ENCODE results near the gene NAIP. TPM values are rescaled to one million over a fixed set of nuclear protein-coding genes. Genes with fewer than 3 reads are reported as not detected.
"Not testable (repeated sequence)": the region's sequence is repeated elsewhere in the genome, so short reads cannot be mapped to it uniquely, and the experiment has no call there.

The NAIP gene
- total RNA-seq (2014; rRNA removed; shearing (Covaris generic); ENCODE audit: low replicate concordance) = 2.1 and 3.3 TPM in 2 replicates

GRCh38 chr5:71025289-71025953 is at the start of gene NAIP:
NAIP (minus strand) TSS chr5:71025339; CDS start chr5:71012915, 12,424 bp downstream.
- DNase-seq, H3K27me3 ChIP-seq, H3K4me3 ChIP-seq, H3K9me3 ChIP-seq, H3K36me3 ChIP-seq: not testable (repeated sequence)

GRCh38 chr5:71067262-71067928 is 42.3 kb upstream of the NAIP start, which contains the start of gene GTF2H2:
GTF2H2 (minus strand) TSS chr5:71067676; CDS start chr5:71062763, 4,913 bp downstream.
- not testable (repeated sequence) for H3K27me3 ChIP-seq, DNase-seq, H3K9me3 ChIP-seq, H3K4me3 ChIP-seq, H3K36me3 ChIP-seq

DNA sequence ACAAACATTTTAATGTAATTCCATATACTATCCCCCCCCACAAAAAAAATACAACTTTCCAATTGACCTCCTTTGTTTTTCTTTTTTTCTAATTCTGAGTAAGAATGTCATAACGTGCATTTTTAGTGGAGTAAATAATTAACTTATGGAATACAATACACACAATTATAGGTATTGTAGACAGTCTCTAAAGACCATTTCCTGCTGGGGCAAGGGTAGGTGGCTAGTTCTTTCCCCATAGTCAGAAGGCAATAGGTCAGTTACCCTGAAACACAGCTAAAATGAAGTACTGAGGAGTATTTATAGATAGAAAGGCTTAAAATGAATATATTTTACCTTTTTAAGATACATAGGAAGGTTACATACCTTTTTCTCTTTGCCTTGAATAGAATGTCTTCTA is 36.2 kb upstream of the NAIP start:
- H3K4me3 ChIP-seq, H3K9me3 ChIP-seq, H3K36me3 ChIP-seq, H3K27me3 ChIP-seq, DNase-seq: not testable (repeated sequence)

DNA sequence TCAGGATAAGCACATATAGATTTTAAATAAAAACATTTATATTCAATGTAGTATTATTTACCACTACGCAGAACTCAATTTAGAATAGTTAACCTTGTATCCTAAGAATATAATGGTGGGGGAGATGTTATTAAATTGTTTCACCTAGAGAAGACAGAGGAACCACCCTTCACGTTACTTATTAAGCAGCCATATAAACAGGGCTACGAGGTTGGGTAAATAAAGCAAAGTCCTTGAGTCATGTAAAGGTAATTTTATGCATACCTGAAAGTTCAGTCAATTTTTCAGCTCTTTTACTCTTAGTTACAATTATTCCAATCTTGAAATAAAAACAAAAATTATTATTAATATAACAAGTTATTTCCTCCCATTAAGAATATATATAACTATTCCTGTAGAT is 34.3 kb upstream of the NAIP start:
- not testable (repeated sequence) for H3K9me3 ChIP-seq

DNA sequence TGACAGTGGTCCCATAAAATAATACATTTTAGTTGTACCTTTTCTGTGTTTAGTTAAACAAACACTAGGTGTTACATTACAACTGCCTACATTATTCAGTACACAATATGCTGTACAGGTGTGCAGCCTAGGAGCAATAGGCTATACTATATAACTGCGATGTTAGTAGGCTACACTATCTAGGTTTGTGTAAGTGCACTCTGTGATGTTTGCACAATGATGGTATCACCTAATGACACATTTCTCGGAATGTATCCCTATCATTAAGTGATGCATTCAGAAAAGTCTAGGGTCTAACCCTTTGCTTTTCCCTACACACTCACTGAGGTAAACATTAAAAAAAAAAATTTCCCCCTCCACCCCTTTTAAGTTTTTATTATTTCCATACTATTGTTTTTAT is 19.7 kb upstream of the NAIP start:
- DNase-seq, H3K36me3 ChIP-seq, H3K4me3 ChIP-seq, H3K9me3 ChIP-seq, H3K27me3 ChIP-seq: not testable (repeated sequence)

More for the DNA sequence above, 34.3 kb upstream of the NAIP start:
- not testable (repeated sequence) for H3K4me3 ChIP-seq, H3K36me3 ChIP-seq, H3K27me3 ChIP-seq, DNase-seq

GRCh38 chr5:71044128-71044527 is 19.0 kb upstream of the NAIP start:
- not testable (repeated sequence) for H3K36me3 ChIP-seq, H3K9me3 ChIP-seq, H3K4me3 ChIP-seq, H3K27me3 ChIP-seq, DNase-seq

GRCh38 chr5:71031046-71031776 is 6.1 kb upstream of the NAIP start:
- H3K4me3 ChIP-seq, H3K27me3 ChIP-seq, H3K9me3 ChIP-seq, H3K36me3 ChIP-seq, DNase-seq: not testable (repeated sequence)

- not testable (repeated sequence) for DNase-seq, H3K27me3 ChIP-seq, H3K9me3 ChIP-seq, H3K4me3 ChIP-seq, H3K36me3 ChIP-seq
Observed at GRCh38 chr5:71020643-71021042, 4.5 kb downstream of the NAIP start.

DNA sequence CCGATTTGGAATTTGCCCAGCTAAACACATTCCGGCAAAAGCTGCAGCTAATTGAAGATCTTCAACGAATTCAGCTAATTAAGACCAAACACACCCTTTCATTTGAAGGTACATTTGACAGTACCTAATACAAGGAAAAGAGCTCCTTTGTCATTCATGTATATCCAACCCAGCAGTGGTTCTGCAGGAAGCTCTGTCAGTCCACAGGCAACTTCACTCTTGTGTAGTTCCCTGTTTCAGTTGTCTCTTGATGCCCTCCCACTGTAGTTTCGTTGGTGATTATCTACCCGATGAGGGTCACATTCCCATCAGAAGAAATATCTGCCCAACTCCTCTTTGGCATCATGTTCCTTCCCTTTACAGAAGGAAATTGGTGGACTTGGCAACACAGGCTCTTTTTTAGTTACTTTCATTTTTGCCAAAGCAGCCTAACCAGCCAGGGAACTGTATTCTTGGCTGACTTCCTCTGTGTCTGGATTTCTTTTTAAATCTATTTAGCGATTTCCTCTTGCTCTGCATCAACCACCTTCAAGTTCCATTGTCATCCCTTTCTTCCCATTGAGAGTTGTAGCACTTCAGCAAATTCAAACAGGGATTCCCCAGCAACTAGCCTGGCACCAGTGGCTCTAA is 6.6 kb downstream of the NAIP start:
- not testable (repeated sequence) for DNase-seq, H3K9me3 ChIP-seq, H3K36me3 ChIP-seq, H3K27me3 ChIP-seq, H3K4me3 ChIP-seq

DNA sequence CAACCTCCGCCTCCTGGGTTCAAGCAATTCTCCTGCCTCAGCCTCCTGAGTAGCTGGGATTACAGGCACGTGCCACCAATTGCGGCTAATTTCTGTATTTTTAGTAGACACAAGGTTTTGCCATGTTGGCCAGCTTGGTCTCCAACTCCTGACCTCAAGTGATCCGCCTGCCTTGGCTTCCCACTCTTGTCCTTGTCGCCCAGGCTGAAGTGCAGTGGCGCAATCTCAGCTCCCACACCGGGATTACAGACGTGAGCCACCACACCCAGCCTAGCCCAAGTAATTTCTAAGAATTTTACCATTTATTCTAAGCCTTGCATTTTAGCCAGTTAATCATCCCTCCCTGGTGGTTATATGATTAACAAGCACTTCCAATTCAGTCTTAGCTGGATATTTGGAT is 11.0 kb downstream of the NAIP start:
- no peaks in the 10 kb centered on the region for H3K27me3 ChIP-seq
- H3K9me3 ChIP-seq = no peaks in the 10 kb centered on the region
- no peak for DNase-seq
- H3K36me3 ChIP-seq = no peaks in the 10 kb centered on the region
- no peak overlapping the region for H3K4me3 ChIP-seq

GRCh38 chr5:71013575-71013974 is 11.6 kb downstream of the NAIP start:
- Histone ChIP-seq H3K36me3 (no peaks in the 10 kb centered on the region), H3K27me3 (no peaks in the 10 kb centered on the region), H3K9me3 (no peaks in the 10 kb centered on the region), H3K4me3 (no peak overlapping the region)
- DNase-seq = no peak

DNA sequence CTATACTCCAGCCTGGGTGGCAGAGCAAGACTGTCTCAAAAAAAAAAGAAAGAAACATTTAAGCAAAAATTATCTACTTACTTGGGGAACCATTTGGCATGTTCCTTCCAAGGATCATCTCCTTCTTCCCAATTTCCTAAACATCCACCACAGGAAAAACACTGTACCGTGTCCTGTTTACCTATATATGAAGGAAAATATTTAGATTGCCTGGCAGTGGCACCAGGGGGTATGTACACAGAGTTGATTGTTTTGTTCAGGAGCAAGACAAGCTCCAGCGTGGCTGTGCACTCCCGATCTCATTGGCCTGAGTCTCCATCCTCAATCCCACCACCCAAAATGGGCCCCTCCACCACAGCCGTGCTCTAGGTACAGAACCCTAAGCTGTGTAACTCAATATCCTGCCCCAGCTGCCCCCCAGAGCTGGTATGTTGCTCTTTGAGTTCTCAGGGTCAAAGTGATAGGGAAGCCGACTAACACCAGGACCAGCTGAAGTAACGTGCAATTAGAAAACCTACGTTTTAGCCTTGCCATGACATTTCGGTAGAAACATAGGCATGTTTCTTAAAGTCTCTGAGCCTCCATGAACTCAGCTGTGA is 13.8 kb downstream of the NAIP start:
- DNase-seq = no peak
- no peaks in the 10 kb centered on the region for H3K27me3 ChIP-seq
- H3K9me3 ChIP-seq = no peaks in the 10 kb centered on the region
- no peak overlapping the region for H3K4me3 ChIP-seq
- H3K36me3 ChIP-seq = no peaks in the 10 kb centered on the region

DNA sequence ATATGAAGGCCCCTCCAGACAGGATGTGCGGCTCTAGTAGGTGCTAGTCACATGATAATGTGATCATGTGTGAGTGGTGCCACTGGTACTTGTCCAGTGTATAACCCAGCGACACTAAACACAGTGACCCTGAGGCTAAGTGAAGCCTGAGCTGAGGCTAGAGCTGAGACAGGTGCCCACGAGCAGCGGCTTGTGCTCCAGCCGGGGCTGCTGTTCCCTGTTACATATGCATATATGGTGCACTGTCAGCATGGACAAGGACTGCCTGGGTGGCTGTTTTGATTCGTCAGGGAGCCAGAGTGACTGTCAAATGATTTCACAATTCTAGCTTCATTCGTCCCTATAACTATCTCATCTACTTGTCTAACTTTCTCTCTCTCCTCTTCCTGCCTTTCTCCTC is 18.2 kb downstream of the NAIP start:
- H3K27me3 ChIP-seq, H3K36me3 ChIP-seq, H3K4me3 ChIP-seq, H3K9me3 ChIP-seq, DNase-seq: not testable (repeated sequence)

DNA sequence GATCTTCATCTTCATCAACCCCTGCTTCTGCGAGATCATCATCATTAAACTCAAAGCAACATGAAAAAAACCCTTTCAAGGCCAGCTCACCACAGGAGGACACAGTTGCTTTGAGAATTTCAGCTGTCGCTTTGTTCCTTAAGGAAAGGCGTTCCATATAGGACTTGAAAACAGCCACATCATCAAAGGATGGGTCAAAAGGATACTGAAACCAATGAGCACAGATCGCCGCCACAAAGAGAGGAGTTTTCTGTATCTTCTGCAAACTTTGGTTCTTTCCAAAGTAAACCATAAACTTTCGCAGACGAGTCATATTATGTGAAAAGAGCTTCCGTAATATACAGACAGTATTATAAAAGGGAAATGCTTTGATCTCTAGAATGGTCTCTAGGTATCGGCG is 40.3 kb downstream of the NAIP start:
- H3K27me3 ChIP-seq, H3K9me3 ChIP-seq, H3K4me3 ChIP-seq, H3K36me3 ChIP-seq, DNase-seq: not testable (repeated sequence)

GRCh38 chr5:70967220-70967619 is 57.9 kb downstream of the NAIP start:
- not testable (repeated sequence) for H3K4me3 ChIP-seq, H3K27me3 ChIP-seq, H3K9me3 ChIP-seq

GRCh38 chr5:70964531-70964930 is 60.6 kb downstream of the NAIP start:
- H3K36me3 ChIP-seq, H3K9me3 ChIP-seq, H3K4me3 ChIP-seq, DNase-seq, H3K27me3 ChIP-seq: not testable (repeated sequence)

More at GRCh38 chr5:70967220-70967619, 57.9 kb downstream of the NAIP start:
- DNase-seq, H3K36me3 ChIP-seq: not testable (repeated sequence)

DNA sequence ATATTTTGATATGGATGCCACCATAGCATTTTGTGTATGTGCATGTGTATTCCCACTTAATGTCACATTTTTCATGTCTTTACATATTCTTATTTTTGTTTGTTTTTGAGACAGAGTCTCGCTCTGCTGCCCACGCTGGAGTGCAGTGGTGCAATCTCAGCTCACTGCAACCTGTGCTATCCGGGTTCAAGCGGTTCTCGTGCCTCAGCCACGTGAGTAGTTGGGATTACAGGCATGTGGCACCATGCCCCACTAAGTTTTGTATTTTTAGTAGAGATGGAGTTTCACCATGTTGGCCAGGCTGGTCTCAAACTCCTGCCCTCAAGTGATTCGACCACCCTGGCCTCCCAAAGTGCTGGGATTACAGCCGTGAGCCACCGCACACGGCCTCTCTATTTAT is 72.1 kb downstream of the NAIP start:
- DNase-seq, H3K9me3 ChIP-seq: not testable (repeated sequence)

More for the DNA sequence above, 72.1 kb downstream of the NAIP start:
- H3K4me3 ChIP-seq, H3K36me3 ChIP-seq, H3K27me3 ChIP-seq: not testable (repeated sequence)
